HG02938 (cell line): ENCODE measurements around the gene CILP2.

Experiments used
- ATAC-seq: cut with Tn5 transposase; IDR thresholded peaks from one replicate; pipeline ENCODE4 v1.9.1; 2021; ENCODE audit warnings: mild to moderate bottlenecking, moderate library complexity; ENCODE audit not compliant: unreplicated experiment

The CILP2 gene

DNA sequence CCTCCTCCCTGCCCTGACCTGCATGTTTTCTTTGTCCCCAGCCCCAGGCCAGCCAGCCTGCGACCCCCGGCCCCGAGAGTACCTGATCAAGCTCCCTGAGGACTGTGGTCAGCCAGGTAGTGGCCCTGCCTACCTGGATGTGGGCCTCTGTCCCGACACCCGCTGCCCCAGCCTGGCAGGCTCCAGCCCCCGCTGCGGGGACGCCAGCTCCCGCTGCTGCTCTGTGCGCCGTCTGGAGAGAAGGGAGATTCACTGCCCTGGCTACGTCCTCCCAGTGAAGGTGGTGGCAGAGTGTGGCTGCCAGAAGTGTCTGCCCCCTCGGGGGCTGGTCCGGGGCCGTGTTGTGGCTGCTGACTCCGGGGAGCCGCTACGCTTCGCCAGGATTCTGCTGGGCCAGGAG is 5.6 kb downstream of the CILP2 start:
- no peak for ATAC-seq

DNA sequence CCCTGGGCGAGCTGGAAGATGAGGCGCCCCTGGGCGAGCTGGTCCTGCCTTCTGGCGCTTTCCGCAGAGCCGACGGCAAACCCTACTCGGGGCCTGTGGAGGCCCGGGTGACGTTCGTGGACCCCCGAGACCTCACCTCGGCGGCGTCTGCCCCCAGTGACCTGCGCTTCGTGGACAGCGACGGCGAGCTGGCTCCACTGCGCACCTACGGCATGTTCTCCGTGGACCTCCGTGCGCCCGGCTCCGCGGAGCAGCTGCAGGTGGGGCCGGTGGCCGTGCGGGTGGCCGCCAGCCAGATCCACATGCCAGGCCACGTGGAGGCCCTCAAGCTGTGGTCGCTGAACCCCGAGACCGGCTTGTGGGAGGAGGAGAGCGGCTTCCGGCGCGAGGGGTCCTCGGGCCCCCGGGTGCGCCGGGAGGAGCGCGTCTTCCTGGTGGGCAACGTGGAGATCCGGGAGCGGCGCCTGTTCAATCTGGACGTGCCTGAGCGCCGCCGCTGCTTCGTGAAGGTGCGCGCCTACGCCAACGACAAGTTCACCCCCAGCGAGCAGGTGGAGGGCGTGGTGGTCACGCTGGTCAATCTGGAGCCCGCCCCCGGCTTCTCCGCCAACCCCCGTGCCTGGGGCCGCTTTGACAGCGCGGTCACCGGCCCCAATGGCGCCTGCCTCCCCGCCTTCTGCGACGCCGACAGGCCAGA is 6.3 kb downstream of the CILP2 start:
- no peak for ATAC-seq

DNA sequence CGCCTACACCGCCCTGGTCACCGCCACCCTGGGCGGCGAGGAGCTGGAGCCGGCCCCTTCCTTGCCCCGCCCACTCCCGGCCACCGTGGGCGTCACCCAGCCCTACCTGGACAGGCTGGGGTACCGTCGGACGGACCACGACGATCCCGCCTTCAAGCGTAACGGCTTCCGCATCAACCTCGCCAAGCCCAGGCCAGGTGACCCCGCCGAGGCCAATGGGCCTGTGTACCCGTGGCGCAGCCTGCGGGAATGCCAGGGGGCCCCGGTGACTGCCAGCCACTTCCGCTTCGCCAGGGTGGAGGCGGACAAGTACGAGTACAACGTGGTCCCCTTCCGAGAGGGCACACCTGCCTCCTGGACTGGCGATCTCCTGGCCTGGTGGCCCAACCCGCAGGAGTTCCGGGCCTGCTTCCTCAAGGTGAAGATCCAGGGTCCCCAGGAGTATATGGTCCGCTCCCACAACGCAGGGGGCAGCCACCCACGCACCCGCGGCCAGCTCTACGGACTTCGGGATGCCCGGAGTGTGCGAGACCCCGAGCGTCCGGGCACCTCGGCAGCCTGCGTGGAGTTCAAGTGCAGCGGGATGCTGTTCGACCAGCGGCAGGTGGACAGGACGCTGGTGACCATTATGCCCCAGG is 7.0 kb downstream of the CILP2 start:
- ATAC-seq, result no peak

DNA sequence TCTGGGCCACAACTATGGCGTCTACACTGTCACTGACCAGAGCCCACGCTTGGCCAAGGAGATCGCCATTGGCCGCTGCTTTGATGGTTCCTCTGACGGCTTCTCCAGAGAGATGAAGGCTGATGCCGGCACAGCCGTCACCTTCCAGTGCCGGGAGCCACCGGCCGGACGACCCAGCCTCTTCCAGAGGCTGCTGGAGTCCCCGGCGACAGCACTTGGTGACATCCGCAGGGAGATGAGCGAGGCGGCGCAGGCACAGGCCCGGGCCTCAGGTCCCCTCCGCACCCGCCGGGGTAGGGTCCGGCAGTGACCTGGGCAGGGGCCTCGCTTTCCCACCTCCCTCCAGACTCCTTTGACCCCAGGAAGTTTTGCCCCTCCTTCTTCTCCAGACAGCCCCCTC is 7.6 kb downstream of the CILP2 start:
- no peak for ATAC-seq

DNA sequence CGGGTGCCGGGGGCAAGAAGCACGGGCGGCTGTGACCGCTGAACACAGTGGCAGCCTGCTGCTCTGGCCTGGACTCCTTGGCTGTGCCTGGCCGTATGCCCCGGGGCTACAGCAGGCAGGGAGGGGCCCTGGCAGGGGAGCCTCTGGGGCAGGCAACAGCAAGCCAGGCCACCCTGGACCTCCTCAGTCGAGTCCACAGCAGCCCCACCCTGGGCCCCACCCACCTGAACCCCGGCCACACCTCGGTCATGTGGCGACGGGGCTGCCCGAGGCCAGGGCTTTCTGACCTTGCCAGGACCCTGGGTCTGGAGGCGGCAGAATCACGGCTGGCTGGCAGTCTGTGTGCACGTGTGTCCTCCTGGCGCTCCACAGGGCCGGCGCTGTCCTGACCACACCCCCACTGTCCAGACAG is 8.7 kb downstream of the CILP2 start:
- ATAC-seq, result no peak

DNA sequence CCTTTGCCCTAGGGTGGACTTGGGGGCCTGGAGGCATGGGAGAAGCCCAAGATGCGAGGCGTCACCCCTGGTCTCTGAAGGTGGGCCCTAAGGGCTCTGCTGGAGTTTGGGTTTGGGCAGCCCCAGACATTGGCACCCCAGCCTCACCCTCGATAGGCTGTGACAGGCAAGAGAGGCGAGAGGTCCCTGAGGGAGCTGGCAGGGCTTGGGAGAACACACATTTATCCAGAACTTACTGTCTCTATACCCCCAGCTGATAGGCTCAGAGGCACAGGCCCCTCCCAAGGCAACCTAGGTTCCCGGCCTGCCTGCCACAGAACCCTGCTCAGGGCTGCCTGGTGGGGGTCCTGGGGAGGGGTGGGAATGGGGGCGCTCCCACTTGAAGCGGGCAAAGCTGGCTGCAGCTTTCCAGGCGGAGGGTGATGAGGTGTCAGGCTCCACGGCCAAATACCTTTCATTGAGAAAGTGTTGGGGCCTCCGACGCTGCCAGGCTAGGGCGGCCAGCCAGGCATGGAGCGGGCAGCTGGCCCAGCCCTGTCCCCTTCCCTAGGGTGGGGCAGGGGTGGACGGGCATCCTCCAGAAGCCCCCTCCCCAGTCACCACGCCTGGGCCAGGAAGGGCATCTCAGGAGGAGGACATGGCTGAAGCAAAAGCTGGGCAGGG is 9.7 kb downstream of the CILP2 start:
- no peak for ATAC-seq

DNA sequence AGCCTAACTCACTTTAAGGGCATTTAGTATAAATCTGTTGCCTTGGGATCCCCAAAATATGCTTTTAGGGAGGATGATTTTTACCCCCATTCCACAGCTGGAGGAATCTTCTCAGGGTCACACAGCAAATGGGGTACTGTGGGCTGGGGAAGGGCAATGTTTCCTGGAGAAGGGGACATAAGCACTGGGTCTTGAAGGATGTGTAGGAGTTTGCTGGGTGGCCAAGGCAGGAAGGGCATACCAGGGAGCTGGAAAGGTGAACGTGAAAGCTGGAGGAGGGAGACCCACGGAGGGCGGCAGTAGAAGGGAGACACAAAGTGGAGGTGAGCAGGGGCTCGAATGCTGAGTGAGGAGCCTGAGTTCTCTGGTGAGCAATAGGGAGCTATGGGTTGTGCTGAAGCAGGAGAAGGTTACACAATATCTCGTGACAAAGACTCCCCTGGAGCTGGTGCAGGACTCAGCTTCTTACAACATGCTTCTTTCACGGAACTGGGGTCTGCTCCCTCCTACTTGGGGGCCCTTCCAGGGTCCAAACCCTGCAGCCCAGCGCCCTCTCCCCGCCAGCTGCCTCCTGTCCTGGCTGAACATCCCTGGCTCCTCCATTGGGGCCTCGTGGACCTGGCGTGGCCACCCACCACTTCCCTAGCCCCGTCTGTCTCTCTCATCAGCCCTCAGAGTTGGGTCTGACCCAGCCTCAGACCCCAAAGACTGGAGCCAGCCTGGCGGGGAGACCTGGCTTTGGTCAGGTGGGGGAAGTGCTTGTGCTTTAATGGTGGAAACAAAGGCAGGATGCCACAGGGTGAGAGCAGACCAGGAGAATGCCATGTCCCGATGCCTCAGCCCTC is 11.1 kb downstream of the CILP2 start:
- ATAC-seq, result no peak

DNA sequence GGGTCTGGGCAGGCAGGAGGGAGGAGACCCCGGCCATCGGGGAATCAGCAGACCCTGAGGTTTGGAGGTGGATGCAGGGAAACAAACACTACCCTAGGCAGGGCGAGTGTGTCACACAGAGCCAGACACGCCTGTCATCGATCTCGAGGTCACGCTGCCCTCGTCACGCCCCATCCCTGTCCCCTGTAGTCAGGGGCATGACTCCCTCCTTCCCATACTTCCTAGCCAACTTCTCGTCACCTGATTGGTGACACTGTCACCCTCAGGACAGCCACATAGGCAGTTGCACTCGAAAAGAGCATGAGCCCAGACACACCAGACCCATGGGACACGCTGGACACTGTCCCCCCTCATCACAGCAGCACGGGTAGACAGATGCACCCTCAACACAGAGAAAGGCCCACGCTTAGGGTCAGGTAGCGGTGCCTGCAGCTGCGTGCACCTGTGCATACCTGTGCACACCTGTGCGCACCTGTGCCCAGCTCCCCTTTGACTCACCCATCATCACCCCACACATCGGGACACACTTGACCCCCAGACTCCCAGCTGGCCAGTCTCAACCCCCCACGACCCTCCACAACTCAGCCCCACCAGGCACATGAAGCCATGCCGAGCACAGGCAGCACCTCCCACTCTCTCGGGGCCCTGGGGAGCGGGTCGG is 11.9 kb downstream of the CILP2 start:
- ATAC-seq, result no peak

DNA sequence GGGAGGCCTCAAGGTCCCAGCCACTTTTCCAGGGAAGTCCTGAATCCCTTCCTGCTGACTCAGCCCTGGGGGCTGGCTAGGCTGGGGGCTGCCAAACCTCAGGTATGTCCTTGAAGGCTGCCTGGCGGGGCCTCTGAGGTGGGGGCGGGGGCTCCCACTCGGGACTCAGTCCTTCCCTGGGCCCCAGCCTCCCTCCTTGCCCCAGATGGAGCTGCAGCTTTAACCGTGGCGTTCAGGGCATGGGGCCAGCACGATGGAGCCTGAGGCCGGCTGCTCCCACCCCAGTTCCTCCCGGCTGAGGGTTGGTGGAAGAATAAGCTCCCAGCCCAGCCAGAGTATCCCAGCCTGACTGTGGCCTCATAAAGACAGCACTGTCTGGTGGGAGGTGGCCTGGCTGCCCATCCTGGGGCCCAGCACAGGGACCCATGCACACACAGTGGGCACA is 12.4 kb downstream of the CILP2 start:
- no peak for ATAC-seq

DNA sequence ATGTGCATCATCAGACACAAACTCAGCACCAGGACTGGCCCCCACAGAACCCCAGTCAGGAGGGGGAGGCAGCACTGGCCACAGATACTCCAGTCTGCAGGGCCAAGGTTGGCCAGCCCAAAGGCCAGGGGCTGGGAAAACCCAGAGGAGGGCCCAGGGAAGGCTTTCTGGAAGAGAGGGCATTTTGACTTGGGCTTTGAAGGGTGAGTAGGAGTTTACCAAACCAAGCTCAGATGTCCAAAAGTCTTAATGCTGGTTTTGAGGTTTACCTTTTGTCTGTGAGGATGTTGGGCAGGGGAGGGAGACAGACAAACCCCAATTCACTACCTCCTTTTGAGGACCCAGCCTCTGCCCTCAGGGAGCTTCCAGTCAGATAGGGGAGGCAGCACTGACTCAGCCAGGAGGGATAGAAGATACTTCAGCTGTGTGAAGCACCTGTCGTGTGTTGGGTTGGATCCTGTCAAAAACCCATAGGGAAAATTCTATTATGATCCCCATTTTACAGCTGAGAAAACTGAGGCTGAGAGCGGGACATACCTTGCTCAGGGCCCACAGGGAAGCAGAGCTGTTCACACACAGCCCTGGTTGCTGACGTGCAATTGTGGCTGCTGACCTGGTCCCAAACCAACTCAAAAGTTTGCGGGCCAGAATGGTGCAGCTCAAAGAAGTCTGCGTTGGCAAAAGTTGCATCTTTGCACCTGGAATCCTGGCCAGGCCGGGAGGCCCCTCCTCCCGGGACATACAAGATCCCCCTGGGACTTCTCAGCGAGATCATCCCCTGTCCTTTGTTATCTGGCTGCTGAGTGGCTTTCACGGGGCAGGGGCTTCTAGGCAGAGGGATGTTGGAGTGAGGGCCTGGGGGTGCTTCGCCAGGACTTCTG is 13.1 kb downstream of the CILP2 start:
- no peak for ATAC-seq

DNA sequence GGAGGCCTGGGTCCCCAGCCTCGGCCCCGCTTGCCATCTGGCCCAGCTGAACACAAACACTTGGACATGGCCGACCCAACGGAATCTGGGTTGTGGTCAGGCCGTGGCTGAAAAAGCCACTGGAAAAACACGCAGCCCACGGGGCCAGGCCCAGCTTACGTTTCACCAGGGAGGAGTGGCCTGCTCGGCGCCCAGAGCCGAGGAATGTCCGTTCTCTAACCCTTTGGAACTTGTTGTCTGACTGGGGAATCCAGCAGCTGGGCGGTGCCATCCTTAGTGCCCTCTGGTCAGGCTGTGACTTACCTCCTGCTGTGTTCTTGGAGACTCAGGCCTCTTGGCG is 13.8 kb downstream of the CILP2 start:
- no peak for ATAC-seq

DNA sequence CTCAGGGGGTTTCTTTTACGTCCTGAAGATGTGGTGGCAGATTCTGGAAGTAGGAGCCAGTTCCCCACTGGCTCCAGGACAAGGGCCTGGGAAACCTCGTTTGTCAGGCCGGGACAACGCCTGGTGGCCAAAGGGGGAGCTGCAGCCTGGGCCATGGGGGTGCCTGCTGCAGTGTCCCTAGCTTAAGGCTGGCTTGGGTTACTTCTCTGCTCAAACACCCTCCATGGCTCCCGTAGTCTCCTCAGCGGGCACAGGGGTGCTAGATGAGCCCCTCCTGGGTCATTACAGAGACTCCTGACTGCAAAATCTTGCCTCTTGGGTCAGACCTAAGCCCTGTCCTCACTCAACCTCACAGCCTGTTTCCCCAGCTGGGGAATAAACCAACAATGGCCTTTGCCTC is 14.7 kb downstream of the CILP2 start:
- ATAC-seq, result no peak

DNA sequence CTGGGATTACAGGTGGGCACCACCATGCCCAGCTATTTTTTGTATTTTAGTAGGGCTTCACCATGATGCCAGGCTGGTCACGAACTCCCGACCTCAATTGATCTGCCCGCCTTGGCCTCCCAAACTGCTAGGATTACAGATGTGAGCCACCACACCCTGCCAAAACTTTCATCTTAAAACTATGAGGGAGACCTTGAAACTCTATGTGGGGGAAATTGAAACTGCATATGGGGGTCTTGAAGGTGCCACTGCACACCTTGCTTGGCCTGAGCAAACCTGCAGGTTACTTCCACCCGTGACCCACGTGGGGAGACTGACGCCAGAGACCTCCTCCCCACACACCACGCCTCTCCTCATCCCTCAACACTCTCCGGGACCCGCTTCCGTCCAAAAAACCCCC is 15.6 kb downstream of the CILP2 start:
- ATAC-seq, result no peak

DNA sequence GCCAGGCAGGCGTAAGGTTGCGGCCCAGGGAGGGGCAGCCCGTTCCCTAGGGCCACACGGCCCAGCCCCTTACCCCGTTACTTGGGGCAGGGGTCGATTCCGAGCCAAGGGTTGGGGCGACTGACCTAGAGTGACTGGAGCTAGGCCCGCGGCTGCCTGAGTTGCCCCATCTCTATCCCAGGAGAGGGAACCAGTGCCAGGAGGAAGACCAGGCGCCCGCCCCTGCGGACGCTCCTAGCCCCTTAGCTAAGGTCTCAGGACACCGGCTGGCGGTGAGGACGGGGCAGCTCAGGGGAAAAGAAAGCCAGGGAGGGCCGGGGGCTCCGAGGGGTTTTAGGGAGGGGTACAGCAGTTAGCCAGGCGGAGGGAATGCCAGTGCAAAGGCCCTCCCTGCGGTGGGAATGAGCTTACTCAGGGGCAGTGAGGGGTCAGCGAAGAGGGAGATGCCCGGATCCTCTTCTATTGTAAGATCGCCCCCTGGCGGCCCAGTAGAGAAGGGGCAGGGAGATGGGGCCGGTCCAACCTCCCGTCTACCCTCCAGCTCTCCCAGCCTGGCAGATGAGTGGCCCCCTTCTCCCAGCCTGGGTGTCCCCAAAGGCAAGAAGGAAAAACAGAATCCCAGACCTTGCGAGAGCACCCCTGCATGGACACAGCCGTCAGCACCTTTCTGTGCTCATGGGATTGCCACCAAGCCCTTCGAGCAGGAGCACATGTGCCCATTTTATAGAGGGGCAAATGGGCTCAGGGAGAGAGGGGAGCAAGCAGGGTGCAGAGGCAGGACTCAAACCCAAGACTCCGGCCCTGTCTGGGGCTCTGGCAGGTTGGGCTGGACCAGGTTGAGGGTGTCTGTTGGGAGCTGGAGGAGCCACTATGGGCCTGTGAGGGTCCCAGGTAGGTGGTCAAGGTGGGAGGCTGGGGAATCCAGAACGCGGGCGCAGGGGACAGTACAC is 16.3 kb downstream of the CILP2 start:
- no peak for ATAC-seq

DNA sequence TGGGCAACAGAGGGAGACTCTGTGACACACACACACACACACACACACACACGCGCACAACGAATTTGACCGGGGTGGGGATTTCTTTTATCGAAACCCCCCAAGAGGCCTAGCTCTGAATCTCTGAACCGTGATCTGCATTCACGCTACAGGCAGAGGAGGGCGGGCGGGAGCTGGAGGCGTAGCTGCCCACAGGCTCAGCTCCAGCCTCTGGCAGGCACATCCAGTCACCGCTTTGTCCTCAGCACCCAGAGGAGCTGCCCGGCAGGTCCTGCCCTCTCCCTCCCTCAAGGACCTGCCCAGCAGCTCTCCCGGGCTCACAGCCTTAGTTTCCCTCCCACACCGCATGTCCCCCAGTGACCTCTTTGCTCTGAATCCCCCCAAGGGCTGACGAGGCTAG is 20.0 kb downstream of the CILP2 start:
- no peak for ATAC-seq

DNA sequence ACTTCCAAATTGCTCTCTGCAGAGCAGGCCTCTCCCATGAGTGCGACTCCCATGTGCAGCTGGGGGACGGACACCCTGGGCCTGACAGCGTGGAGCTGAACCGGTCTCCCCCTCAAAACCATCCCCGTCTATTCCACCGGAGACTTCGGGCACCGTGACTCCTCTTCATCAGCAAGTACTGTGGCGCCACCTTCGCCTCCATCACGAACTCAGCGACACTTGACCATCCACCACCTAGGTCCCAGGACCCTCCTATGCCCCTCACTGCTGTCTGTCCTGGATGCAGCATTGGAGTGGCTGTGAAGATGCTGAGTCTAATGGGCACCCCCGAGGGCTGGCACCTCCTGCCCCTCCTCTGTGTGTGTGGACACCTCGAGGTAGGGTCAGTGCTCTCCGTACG is 20.6 kb downstream of the CILP2 start:
- ATAC-seq, result no peak

DNA sequence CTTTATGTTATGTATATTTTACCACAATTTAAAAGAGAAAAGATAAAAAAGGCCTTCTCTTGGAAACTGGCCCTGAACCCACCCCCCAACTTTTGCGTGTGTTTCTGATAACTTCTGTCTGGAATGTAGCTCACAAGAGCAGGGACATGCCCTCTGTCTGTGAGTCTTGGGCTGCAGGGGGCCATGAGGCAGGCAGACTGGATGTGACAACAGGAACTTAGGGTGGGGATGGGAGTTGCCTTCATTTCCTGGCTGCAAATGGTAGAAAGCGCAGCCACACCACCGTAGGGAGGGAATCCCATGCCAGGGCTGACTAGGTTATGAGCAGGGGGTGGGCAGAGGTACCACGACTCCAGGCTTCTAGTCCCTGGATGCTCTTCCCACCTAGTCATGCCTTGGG is 21.9 kb downstream of the CILP2 start:
- no peak for ATAC-seq

DNA sequence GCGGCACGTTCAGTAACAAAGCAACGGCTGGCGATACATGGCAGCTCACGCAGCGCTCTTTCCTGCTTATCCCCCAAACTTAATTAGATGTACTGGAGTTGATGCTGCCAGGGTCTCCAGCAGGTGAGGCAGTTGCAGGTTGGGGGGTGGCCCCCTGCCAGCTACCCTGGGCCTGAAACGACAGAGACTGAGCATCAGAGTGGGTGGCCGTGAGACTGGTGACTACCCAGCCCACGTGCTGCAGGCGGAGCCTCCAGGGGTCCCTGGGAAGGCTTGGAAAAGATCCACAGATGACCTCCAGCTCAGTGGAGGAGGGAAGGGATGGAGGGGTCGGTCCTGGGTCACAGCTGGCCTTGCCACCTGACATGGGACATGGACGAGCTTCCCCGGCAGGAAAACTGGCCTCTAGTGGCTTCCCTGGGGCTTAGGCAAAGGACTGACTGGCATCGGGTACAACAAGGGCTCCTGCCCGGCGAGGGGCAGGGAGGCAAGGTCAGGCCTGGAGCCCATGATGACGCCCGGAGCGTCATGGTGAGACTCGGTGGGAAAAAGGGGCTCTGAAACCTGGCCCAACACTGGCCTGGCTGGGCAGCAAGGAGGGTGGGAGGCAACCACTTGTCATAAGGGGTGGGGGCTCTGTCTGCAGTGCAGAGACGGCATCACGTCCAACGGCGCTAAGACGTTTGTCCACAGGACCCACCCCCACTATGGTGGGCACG is 24.0 kb downstream of the CILP2 start:
- ATAC-seq, result no peak
